Activated naive CD8-positive, alpha-beta T cell treated with anti-CD3 and anti-CD28 coated beads, Interleukin-2, amount 50 U/mL, for 16 hours (primary cell): ENCODE data around the gene WDR27.
"Not testable (repeated sequence)": the region's sequence is repeated elsewhere in the genome, so short reads cannot be mapped to it uniquely, and the experiment has no call there.

Experiments
- DNase-seq: peaks from one replicate; pipeline ENCODE4 v3.0.0-alpha.2; 2020; ENCODE audit warnings: low read depth, low spot score

WDR27 gene

DNA sequence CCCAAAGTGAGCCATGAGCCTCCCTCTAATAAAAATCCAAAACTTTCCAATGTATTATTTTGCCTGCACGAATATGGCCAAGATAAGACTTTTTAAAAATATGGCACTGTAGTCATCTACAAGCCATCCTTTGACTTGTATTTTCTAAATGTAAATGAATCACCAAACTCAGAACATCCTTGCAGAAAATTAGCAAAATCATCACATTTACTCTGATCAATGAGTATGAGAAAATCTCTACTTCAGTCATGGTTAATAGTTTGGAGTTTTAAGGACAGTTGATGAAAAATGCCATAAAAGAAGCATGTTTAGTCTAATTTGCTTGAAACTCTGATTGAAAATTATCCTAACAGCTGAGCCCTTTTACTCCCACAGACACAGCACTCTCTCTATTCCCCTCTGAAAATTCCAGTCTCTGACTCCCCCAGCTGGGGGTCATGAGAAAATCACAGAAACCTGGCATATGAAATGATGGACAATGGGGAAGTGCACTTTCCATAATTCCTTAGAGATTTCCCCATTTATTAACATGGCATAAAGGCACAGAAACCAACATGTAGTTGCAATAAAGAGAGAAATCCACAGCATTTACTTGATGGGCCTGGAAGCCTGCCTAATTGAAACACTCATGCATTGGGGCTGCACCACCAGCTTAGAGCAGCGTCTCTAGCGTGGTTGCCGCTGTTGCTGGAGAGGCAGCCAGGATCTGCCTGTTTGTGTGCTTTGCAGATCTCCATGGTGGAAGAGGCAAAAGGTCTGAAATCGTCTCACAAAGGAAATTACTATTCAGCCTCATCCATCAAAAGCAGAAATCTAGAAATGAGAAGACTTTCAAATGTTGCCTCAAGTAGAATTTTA, 214.0 kb downstream of the WDR27 start:
- DNase-seq: no peak

DNA sequence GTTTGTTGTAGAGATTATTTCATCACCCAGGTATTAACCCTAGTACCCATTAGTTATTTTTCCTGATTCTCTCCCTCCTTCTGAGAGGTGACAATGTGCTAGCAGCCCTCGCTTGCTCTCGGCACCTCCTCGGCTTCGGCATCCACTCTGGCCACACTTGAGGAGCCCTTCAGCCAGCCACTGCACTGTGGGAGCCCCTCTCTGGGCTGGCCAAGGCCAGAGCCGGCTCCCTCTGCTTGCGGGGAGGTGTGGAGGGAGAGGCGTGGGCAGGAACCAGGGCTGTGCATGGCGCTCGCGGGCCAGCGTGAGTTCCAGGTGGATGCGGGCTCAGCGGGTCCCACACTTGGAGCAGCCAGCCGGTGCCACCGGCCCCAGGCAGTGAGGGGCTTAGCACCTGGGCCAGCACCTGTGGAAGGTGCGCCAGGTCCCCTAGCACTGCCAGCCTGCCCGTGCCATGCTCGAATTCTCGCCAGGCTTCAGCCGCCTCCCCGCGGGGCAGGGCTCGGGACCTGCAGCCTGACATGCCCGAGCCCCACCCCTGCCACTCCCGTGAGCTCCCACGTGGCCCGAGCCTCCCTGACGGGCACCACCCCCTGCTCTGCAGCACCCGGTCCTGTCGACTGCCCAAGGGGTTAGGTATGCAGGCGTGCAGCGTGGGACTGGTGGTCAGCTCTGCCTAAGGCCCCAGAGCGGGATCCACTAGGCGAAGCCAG, 221.9 kb downstream of the WDR27 start:
- no peak for DNase-seq

DNA sequence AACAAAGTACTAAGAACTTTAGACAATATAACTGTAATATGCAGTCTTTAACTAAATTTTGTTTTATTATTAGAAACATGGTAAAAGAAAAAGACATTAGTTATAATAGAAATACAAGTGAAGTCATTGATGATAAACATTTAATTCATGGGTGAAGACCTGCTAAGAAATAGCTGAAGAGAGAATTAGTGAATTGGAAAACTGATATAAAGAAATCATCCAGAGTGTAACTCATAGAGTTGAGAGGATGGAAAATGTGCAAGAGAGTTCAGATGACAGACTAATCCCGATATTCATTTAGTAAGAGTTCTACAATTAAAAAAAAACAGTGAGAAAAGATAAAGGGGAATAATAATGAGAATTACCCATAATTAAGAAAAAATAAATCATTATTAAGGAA, 227.5 kb downstream of the WDR27 start:
- no peak for DNase-seq

DNA sequence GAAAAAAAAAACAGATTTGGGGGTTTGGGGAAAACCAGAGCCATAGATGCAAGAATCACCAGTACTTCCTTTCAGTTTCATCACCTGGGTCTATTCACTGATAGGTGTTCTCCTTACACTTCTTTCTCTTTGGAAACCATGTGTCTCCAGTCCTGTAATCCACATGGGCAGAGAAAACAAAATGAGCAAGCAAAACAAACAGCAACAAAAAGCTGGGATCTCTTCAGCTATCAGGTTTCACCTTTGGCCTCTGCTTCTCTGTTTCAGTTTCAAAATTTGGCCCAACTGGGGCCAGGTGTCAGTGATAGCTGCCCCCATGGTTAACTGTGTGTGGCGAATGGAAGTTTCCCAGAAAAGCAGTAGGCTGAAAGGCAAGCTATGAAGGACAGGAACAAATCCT, 228.2 kb downstream of the WDR27 start:
- DNase-seq: no peak

DNA sequence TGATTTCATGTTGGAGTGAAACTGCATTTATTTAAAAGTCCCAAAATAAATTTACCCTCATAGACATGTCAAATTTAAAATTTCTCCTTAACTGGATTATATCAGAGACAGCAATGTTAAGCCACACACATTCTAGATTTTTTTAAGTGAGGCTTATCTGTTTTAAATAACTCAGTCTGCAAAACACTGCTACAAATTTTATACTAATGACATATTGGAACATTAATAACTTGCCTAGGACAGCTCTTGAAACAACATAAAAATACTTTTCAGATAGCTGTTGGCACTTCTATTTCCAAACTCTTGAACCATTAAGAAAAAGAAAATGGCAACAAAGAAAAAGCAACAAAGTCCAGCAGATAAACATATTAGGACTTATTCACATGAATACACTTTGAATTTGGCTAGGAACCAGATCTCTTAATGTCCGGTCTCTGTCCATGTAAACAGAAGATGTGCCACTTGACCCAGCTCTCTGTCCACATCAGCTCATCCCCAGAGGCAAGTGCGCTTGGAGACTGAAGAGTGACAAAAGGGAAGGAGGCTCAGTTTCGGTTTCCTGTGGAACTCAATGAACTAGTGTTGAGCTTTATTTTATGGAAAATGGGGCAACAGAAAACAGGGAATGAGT, 228.9 kb downstream of the WDR27 start:
- no peak for DNase-seq

DNA sequence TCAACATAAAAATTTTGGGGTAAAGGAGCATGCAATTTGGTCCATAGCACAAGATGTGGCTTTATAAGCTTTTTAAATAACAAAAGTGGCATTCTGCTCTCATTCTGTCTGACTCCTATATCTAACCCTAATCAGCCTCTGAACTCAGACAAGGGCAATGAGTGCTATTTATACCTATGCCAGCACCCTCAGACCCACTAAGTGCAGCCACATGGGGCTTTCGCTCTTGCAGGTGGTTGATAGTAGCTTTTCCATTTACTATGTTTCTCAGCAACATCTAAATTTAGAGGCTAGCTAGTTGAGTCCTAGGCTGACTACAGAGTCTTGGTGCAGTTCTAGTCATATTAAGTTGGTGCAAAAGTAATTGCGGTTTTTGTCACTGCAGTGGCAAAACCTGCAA, 231.0 kb downstream of the WDR27 start:
- no peak for DNase-seq

DNA sequence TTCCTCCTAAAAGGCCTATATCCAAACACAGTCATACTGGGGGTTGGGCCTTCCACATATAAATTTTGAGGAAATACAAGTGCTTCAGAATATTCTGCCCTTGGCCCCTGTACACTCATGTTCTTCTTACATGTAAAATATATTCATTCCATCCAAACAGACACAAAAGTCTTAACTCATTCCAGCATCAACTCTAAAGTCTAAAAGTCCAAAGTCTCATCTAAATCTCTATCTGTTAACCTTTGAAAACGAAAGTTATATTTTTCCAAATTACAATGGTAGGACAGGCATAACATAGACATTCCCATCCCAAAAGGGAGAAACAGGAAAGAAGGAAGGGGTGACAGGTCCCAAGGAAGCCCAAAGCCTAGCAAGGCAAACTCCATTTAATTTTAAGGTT, 232.8 kb downstream of the WDR27 start:
- no peak for DNase-seq

DNA sequence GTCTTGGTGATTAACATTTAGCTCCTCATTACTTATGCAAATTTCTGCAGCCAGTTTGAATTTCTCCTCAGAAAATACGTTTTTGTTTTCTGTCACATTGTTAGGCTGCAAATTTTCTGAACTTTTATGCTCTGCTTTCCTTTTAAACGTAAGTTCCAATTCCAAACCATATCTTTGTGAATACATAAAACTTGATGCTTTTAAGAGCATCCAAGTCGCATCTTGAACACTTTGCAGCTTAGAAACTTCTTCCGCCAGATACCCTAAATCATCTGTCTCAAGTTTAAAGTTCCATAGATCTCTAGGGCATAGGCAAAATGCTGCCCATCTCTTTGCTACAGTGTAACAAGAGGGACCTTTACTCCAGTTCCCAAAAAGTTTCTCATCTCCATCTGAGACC, 234.1 kb downstream of the WDR27 start:
- DNase-seq: not testable (repeated sequence)

DNA sequence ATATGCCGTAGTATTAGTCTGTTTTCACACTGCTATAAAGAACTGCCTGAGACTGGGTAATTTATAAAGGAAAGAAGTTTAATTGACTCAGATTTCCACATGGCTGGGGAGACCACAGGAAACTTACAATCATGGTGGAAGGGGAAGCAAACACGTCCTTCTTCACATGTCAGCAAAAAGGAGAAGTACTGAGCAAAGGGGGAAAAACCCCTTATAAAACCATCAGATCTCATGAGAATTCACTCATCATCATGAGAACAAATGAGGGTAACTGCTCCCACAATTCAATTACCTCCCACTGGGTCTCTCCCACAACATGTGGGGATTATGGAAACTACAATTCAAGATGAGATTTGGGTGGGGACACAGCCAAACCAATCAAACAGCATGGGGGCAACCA, 235.6 kb downstream of the WDR27 start:
- not testable (repeated sequence) for DNase-seq

DNA sequence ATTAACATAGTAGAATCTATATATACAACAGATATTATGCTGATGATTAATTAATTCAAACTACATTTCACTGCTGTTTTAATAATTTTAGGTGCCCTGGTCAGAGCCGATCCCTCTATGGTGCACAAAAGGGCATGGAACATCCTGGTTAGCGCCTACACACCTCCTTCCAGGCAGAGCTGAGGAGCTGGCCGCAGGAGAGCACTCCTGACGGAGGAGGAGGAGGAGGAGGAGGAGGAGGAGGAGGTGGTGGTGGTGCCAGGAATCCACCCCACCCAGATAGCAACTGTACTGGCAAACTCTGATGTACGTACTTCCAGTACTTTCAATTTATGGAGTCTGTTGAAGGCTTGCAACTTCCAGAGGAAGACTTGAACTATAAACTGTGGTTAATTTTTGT, 244.1 kb downstream of the WDR27 start:
- DNase-seq: no peak

DNA sequence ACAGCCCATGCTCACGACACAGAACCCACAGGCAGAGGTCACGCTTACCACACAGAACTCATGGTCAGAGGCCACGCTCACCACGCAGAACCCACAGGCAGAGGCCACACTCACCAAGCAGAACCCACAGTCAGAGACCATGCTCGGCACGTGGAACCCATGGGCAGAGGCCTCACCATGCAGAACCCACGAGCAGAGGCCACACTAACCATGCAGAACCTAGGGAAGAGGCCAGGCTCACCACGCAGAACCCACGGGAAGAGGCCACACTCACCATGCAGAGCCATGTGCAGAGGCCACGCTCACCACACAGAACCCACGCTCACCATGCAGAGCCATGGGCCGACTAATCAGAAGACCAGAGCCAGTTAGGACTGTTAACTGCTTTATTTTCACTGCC, 245.0 kb downstream of the WDR27 start:
- no peak for DNase-seq

DNA sequence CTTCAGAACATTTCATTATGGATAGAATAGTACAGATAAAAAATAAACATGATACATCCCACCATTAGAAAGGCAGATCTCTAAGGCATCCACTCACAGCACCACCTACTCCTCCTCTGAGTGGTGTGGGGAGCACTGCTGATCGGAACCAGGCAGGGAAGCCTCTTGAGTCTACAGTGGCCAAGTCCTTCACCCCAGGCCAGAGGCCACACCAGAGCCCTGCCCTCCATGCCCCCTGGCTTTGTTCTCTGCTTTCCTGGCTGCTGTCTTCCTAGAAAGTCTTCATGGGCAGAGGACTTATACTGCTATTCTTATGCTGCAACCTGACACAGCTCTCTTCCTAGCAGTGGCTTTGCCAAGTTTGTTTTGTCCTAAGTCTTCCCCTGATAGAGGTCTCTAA, 246.4 kb downstream of the WDR27 start:
- DNase-seq: no peak

DNA sequence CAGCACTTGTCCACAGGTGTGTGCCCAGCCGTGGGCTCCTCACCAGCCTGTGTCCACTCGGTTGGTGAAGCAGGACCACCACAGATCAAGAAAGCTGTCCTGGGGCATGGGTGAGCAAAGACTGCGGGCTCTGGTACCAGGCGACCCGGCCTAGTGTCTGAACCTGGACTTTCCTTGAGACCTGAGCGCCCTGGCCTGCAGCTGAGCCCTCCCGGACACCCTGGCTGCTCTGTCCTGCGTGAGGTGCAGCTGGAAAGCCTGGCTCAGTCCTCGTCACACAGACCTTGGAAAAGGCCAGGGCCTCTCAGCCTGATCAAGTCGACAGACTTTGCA, 247.0 kb downstream of the WDR27 start:
- DNase-seq: no peak

DNA sequence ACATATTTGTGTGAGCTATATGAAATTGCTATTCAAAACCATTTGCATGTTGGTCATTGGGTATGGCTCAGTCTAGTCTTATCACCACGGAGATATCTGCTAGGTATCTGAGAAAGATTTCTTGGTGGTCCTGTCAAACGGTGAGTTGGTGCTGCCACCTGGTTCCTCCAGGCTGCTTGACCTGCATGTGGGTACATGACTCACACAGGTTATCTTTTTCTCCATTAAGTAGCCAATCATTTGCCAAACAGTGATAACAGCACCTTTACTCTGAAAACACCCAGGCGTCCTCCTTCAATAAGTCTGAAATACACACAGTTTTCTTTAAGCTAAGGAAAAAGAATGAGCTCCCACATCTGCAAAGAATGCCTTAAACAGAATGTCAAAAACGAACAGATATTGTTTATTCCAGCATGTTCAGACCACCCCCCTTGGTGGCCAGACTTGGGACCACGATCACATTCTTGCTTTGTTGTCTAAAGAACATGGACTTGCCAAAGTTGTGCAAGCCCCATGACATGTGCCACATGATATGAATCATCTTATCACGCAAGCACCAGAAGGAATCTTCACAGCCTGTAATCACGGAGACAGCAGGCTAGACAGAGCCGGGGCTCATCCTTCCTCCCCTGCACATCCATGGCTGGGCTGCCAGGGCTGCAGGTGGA, 247.5 kb downstream of the WDR27 start:
- DNase-seq: no peak

DNA sequence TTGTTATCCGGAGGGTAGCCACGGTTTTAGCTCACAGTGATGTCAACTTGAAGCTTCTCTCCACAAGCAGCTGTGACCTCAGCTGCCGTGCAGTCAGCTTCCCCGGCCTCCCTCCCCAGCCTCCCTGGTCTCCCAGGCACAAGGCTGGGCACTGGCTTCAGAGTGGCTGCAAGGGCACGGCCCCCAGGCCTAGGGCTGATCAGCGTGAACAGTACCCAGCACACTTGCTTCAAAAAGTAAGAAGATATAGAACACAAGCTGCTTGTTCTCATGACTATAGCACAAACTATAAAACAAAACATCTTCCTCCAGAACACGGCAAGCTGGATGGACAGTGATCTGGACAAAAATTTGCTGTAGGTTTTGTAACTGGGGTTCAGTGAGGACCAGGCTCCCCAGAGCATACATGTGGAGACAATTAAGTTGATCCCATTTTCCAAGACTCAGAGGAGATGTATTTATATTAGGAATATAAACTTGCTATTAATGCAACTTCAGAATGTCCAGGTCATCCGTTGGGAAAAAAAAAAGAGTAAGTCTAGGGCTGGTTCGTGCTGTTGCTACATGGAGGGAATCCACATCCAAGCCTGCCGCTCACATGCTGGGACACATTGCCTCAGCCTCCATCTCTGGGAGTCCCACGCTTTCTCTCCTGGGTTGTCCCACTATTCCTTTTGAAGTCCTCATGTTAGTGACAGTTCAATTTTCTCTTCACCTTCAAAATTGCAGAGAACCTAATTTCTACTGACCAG, 248.8 kb downstream of the WDR27 start:
- DNase-seq: no peak

DNA sequence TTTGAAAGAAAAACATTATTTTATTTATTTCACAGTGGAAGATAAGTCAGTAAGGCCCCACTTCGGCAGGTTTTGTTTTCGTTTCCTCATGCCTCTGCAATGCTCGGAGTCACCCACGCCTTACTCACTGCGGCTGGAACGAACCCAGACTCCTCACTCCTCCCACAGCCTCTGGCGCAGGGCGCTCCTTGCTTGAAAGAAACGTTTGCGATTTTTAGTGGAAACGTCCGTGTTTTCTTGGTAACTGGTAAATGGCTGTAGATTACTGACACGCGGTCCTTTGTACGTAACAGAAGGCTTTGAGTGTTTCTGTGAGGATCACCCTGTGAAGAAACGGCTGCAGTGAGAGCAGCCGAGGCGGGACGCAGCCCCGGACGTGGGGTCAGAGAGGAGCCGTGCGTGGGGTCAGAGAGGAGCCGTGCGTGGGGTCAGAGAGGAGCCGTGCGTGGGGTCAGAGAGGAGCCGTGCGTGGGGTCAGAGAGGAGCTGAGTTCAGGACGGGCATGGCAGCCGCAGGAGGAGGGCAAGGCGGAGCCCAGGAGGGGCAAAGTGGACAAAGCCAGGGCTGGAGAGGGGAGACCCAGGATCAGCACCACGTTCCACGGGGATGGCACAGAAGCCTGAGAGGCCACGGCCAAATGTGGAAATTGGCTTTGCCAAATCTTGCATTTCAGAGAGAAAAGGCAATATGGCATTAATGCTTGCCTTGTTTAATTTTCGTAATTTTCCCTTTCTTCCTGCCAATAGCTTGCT, 249.5 kb downstream of the WDR27 start:
- no peak for DNase-seq

DNA sequence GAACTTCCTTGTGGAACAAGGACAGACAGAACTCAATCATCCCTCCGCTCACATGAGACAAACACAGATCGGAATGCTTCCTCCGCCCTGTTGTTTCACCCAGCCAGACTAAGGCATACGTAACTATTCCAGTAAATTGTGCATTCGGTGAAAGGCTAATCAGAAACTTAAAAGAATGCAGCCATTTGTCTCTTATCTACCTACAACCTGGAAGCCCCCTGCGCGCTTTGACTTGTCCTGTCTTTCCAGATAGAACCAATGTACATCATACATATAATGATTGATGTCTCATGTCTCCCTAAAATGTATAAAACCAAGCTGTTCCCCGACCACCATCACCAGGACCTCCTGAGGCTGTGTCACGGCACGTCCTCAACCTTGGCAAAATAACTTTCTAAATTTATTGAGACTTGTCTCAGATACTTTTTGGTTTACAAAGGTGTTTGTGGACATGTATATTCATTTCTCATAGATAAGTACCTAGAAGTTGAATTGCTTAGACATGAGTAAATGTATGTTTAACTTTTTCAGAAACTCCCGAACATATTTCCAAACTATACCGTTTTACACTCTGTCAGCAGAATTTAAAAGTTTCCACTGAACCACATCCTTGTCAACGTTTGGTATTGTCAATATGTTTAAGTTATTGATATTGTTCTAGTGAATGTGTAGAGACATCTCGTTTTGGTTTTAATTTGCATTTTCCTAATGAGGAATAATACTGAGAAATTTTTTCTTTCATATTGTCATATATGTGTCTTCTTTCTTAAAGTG, 250.6 kb downstream of the WDR27 start:
- no peak for DNase-seq

DNA sequence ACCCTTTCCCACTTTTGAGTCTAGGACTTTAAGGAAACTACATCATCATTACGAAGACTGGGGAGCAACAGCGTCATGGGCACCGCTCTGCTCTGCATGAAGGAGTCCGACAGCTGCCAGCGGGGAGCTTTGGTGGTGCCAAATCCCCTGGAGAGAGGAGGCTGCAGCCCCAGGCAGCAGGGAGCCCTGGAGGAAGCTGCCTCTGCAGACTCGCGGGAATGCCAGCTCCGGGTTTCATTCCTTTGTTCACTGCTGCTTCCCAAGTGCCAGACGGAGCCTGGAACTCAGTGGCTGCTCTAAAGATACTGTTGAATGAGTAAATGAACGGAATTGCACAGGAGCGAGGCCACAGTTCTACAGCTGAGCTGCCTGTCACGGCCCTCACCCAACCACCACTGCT, 251.7 kb downstream of the WDR27 start:
- DNase-seq: no peak

DNA sequence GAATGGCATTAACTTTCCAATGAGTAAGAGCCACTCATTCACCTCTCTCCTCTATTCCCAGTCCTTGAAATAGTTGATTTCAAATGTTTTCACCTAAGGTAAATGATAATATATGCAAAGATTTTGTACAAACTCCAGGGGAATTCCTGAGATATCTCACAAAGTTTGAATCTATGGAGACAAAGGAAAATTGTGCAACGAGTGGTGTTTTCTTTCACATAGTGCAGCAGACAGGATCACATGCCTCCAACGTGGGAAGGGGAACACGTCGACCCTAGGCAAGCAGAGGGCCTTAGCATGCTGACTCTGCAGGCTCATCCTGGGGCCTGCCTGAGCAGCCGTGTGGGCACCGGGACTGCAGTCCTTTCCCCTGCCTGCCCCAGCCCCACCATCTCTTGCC, 252.6 kb downstream of the WDR27 start:
- DNase-seq: no peak
